Spleen (tissue), 7 donors: ENCODE measurements around the gene HMX2.

ENCODE experiments used
- CTCF ChIP-seq, 11 experiments: fragments of 200-600 bp in 7 of 11; fragments of 450-650 bp in 4 of 11; sonication (generic) in 4 of 11; IDR thresholded peaks in 8 of 11; conservative IDR thresholded peaks in 3 of 11; 1 replicate in 7 of 11; 2 replicates in 4 of 11; pipeline versions ENCODE4 v1.4.0 to v1.8.0; 2016 to 2021; ENCODE audit warnings: antibody characterized with exemption in 11 of 11, inconsistent platforms in 4 of 11, mild to moderate bottlenecking in 1 of 11
- POLR2A ChIP-seq, 3 donors: fragments of 450-650 bp; IDR thresholded peaks; one replicate each; pipeline ENCODE4 v1.5.1; 2017; ENCODE audit warnings: antibody characterized with exemption in 3 of 3, mild to moderate bottlenecking in 1 of 3
- POLR2AphosphoS5 ChIP-seq, 3 donors: sonication (generic); formaldehyde crosslinking; IDR thresholded peaks; one replicate each; pipeline ENCODE4 v1.5.1; 2017; ENCODE audit warnings: antibody characterized with exemption in 3 of 3
- donor health status: DM: no; HTN: no; CAD: no; lungs with moderate emphysema.
- donor health status: DM: no; HTN: no; CAD: no.
- donor health status: DM: no; HTN: no; CAD: no.

- no peak for TF ChIP-seq POLR2AphosphoS5 (IDR thresholded peaks at IDR 0.05)
- no peak for TF ChIP-seq CTCF (IDR thresholded peaks at IDR 0.05 in 8 of 11, conservative IDR thresholded peaks at IDR 0.05 in 3 of 11)
- TF ChIP-seq POLR2A (IDR thresholded peaks at IDR 0.05): no peak
Observed at GRCh38 chr10:123175389-123176387, 27.8 kb downstream of the HMX2 start.
